H1 (cell line): Measurements from ENCODE around the gene ZNF608. TPM values are rescaled to one million over a fixed set of nuclear protein-coding genes. Genes with fewer than 3 reads are reported as not detected.

Experiments used
- CTCF ChIA-PET: fragments of 300-600 bp; sonication (Branson Sonifier 250); formaldehyde crosslinking; loops from one replicate; lab custom pipeline; 2021; ENCODE audit not compliant: partially characterized antibody; lab: Charles Lee
- POLR2A ChIA-PET: fragments of 300-600 bp; sonication (Branson Sonifier 250); formaldehyde crosslinking; loops from one replicate; lab custom pipeline; 2021; ENCODE audit warnings: inconsistent platforms; ENCODE audit not compliant: partially characterized antibody; lab: Charles Lee
- DNase-seq, 2 experiments: peaks; one replicate each; pipeline versions ENCODE4 v3.0.0 to v3.0.0-alpha.2; 2010 to 2022; ENCODE audit warnings: low spot score in 2 of 2, low read depth in 1 of 2, mixed read lengths in 1 of 2
- FAIRE-seq: peaks from 2 replicates; lab custom pipeline; 2011; peaks lifted over from hg19 to GRCh38; lab: Jason Lieb, UNC
- H2AFZ ChIP-seq: 2 replicates; pipeline ENCODE4 v1.8.1; 2012; ENCODE audit warnings: low read length, inconsistent platforms
- H2AK5ac ChIP-seq: 2 replicates; pipeline ENCODE4 v1.6.1; 2013; ENCODE audit warnings: low read depth, low read length
- H2BK120ac ChIP-seq: replicated peaks from 2 replicates; pipeline ENCODE3; 2013; ENCODE audit warnings: low read depth, low read length, inconsistent platforms
- H2BK12ac ChIP-seq: 2 replicates; pipeline ENCODE4 v1.6.1; 2013; ENCODE audit warnings: low read depth, low read length
- H2BK15ac ChIP-seq: 2 replicates; pipeline ENCODE4 v1.6.1; 2013; ENCODE audit warnings: low read length
- H2BK20ac ChIP-seq: 2 replicates; pipeline ENCODE4 v1.6.1; 2013; ENCODE audit warnings: low read length
- H2BK5ac ChIP-seq: 2 replicates; pipeline ENCODE4 v1.6.1; 2013; ENCODE audit warnings: low read depth, low read length
- H3K14ac ChIP-seq: 2 replicates; pipeline ENCODE4 v1.6.1; 2013; ENCODE audit warnings: inconsistent platforms; ENCODE audit not compliant: insufficient read length
- H3K18ac ChIP-seq: 2 replicates; pipeline ENCODE4 v1.6.1; 2013; ENCODE audit warnings: low read length; ENCODE audit errors: extremely low read depth
- H3K23ac ChIP-seq: 2 replicates; pipeline ENCODE4 v1.6.1; 2013; ENCODE audit warnings: inconsistent platforms; ENCODE audit not compliant: insufficient read length
- H3K23me2 ChIP-seq: 2 replicates; pipeline ENCODE4 v1.6.1; 2013; ENCODE audit warnings: low read depth, low read length
- H3K27ac ChIP-seq: 2 replicates; pipeline ENCODE4 v1.6.1; 2011; ENCODE audit warnings: low read depth, low read length, inconsistent platforms
- H3K27me3 ChIP-seq, 4 experiments: replicated peaks in 1 of 4; 1 replicate in 1 of 4; 2 replicates in 3 of 4; pipeline versions ENCODE4 v1.6.1 to v1.8.1; 2011 to 2013; ENCODE audit warnings: low read length in 3 of 4, mild to moderate bottlenecking in 3 of 4, inconsistent platforms in 2 of 4, mixed read lengths in 2 of 4, moderate library complexity in 1 of 4; ENCODE audit not compliant: control insufficient read depth in 3 of 4, insufficient read depth in 3 of 4; ENCODE audit errors: extremely low read depth in 1 of 4
- H3K36me3 ChIP-seq, 4 experiments: 2 replicates each; pipeline versions ENCODE4 v1.6.1 to v1.8.1; 2011 to 2013; ENCODE audit warnings: mild to moderate bottlenecking in 4 of 4, low read length in 3 of 4, moderate library complexity in 2 of 4, control low read depth in 1 of 4, inconsistent platforms in 1 of 4; ENCODE audit not compliant: insufficient read depth in 4 of 4, control insufficient read depth in 2 of 4
- H3K4ac ChIP-seq: replicated peaks from 2 replicates; pipeline ENCODE3; 2013; ENCODE audit warnings: low read length, low read depth, mixed read lengths, inconsistent platforms; ENCODE audit not compliant: insufficient read length
- H3K4me1 ChIP-seq, 4 experiments: replicated peaks in 1 of 4; 1 replicate in 1 of 4; 2 replicates in 3 of 4; pipeline versions ENCODE4 v1.6.1 to v1.8.1; 2011 to 2013; ENCODE audit warnings: low read length in 3 of 4, inconsistent platforms in 2 of 4, mixed read lengths in 1 of 4; ENCODE audit not compliant: insufficient read depth in 4 of 4, control insufficient read depth in 3 of 4
- H3K4me2 ChIP-seq, 2 experiments: 2 replicates each; pipeline versions ENCODE4 v1.6.1 to v1.8.1; 2011 to 2013; ENCODE audit warnings: low read depth in 2 of 2, low read length in 2 of 2, control low read depth in 1 of 2, inconsistent platforms in 1 of 2, mild to moderate bottlenecking in 1 of 2; ENCODE audit not compliant: insufficient read depth in 1 of 2
- H3K4me3 ChIP-seq, 4 experiments: fragments of 200-600, 300-600 bp in 1 of 4; sonication (generic), shearing (Covaris generic), sonication (Bioruptor Twin) in 1 of 4; 2 replicates each; pipeline versions ENCODE4 v1.5.1 to v1.8.1; 2011 to 2016; ENCODE audit warnings: low read length in 4 of 4, low read depth in 3 of 4, control low read depth in 2 of 4, inconsistent platforms in 2 of 4, mild to moderate bottlenecking in 2 of 4, mixed read lengths in 1 of 4, moderate library complexity in 1 of 4; ENCODE audit not compliant: insufficient read depth in 2 of 4; ENCODE audit errors: extremely low read depth in 1 of 4
- H3K56ac ChIP-seq: replicated peaks from 2 replicates; pipeline ENCODE3; 2013; ENCODE audit warnings: low read depth, mild to moderate bottlenecking, mixed read lengths, low read length, inconsistent platforms; ENCODE audit not compliant: insufficient read length
- H3K79me1 ChIP-seq: 2 replicates; pipeline ENCODE4 v1.6.1; 2013; ENCODE audit warnings: low read depth, low read length, control low read depth
- H3K79me2 ChIP-seq, 2 experiments: 2 replicates each; pipeline versions ENCODE4 v1.6.1 to v1.8.1; 2012 to 2013; ENCODE audit warnings: low read length in 2 of 2, mild to moderate bottlenecking in 2 of 2, inconsistent platforms in 1 of 2; ENCODE audit not compliant: insufficient read depth in 2 of 2, control insufficient read depth in 1 of 2
- H3K9ac ChIP-seq, 4 experiments: replicated peaks in 1 of 4; 1 replicate in 1 of 4; 2 replicates in 3 of 4; pipeline versions ENCODE4 v1.6.1 to v1.8.1; 2011 to 2013; ENCODE audit warnings: low read depth in 3 of 4, low read length in 3 of 4, control low read depth in 2 of 4, mild to moderate bottlenecking in 2 of 4, moderate library complexity in 2 of 4, inconsistent platforms in 1 of 4; ENCODE audit errors: extremely low read depth in 1 of 4
- H3K9me3 ChIP-seq, 2 experiments: 2 replicates each; pipeline versions ENCODE4 v1.6.1 to v1.8.1; 2012 to 2013; ENCODE audit warnings: mild to moderate bottlenecking in 2 of 2, moderate library complexity in 2 of 2, control low read depth in 1 of 2, inconsistent platforms in 1 of 2, low read depth in 1 of 2, low read length in 1 of 2, mixed read lengths in 1 of 2; ENCODE audit not compliant: insufficient read depth in 2 of 2
- H4K20me1 ChIP-seq, 2 experiments: replicated peaks in 1 of 2; 2 replicates each; pipeline versions ENCODE3 to v1.8.1; 2011 to 2013; ENCODE audit warnings: inconsistent platforms in 2 of 2, low read length in 2 of 2, mild to moderate bottlenecking in 1 of 2; ENCODE audit not compliant: insufficient read depth in 2 of 2, control insufficient read depth in 1 of 2
- H4K5ac ChIP-seq: 2 replicates; pipeline ENCODE4 v1.6.1; 2013; ENCODE audit warnings: low read length, low read depth, mixed read lengths, inconsistent platforms; ENCODE audit not compliant: insufficient read length
- H4K8ac ChIP-seq: 2 replicates; pipeline ENCODE4 v1.8.0; 2013; ENCODE audit warnings: mild to moderate bottlenecking, moderate library complexity, low read length, inconsistent platforms; ENCODE audit not compliant: insufficient read depth; ENCODE audit errors: extremely low read depth
- H4K91ac ChIP-seq: replicated peaks from 2 replicates; pipeline ENCODE3; 2013; ENCODE audit warnings: low read length, mixed read lengths, inconsistent platforms; ENCODE audit not compliant: insufficient read length
- ATF2 ChIP-seq: IDR thresholded peaks from 2 replicates; pipeline ENCODE4 v1.6.1; 2012; ENCODE audit warnings: low read length, inconsistent platforms
- EGR1 ChIP-seq: IDR thresholded peaks from 2 replicates; pipeline ENCODE4 v1.6.1; 2011; ENCODE audit warnings: low read depth, low read length, borderline replicate concordance
- FOSL1 ChIP-seq: IDR thresholded peaks from 2 replicates; pipeline ENCODE4 v1.6.1; 2011; ENCODE audit warnings: mild to moderate bottlenecking, low read depth, low read length, moderate library complexity; ENCODE audit not compliant: insufficient read depth
- MAFK ChIP-seq: IDR thresholded peaks from 2 replicates; pipeline ENCODE4 v1.6.1; 2012; ENCODE audit warnings: low read depth, mild to moderate bottlenecking, improper control_type of control experiment, low read length
- MAX ChIP-seq: IDR thresholded peaks from 2 replicates; pipeline ENCODE4 v1.6.1; 2012; ENCODE audit warnings: inconsistent platforms
- NANOG ChIP-seq: IDR thresholded peaks from 2 replicates; pipeline ENCODE4 v1.6.1; 2011; ENCODE audit warnings: low read length, low read depth, mild to moderate bottlenecking, inconsistent platforms; ENCODE audit not compliant: insufficient read depth, poor library complexity, severe bottlenecking
- NRF1 ChIP-seq: IDR thresholded peaks from 2 replicates; pipeline ENCODE4 v1.6.1; 2011; ENCODE audit warnings: mild to moderate bottlenecking, low read depth, low read length, improper control_type of control experiment
- PHF8 ChIP-seq: fragments of 200-600 bp; sonication (generic); conservative IDR thresholded peaks from 2 replicates; pipeline ENCODE4 v1.7.1; 2012; ENCODE audit warnings: low read depth, mild to moderate bottlenecking, inconsistent platforms, low read length, moderate library complexity
- POLR2A ChIP-seq, 2 experiments: IDR thresholded peaks; 1 replicate in 1 of 2; 2 replicates in 1 of 2; pipeline ENCODE4 v1.6.1; 2011; ENCODE audit warnings: low read depth in 2 of 2, low read length in 2 of 2, mild to moderate bottlenecking in 2 of 2; ENCODE audit errors: control extremely low read depth in 1 of 2
- POLR2AphosphoS5 ChIP-seq: IDR thresholded peaks from 2 replicates; pipeline ENCODE4 v1.6.1; 2011; ENCODE audit warnings: low read depth, low read length
- SIX5 ChIP-seq: IDR thresholded peaks from 2 replicates; pipeline ENCODE4 v1.6.1; 2011; ENCODE audit warnings: mild to moderate bottlenecking, low read depth, low read length
- SP1 ChIP-seq: IDR thresholded peaks from 2 replicates; pipeline ENCODE4 v1.6.1; 2011; ENCODE audit warnings: low read depth, low read length
- SUZ12 ChIP-seq: fragments of 200-600 bp; sonication (generic); IDR thresholded peaks from 2 replicates; pipeline ENCODE4 v1.6.1; 2012; ENCODE audit warnings: mild to moderate bottlenecking, inconsistent platforms, low read length, moderate library complexity, mixed read lengths
- TCF12 ChIP-seq: IDR thresholded peaks from 2 replicates; pipeline ENCODE4 v1.6.1; 2011; ENCODE audit warnings: low read depth, mild to moderate bottlenecking, low read length
- WGBS, 2 experiments: shearing (Covaris generic) in 1 of 2; methylation state at CpG; one replicate each; pipeline versions ENCODE4 v1.1.6 to v1.1.7; 2013 to 2015; ENCODE audit warnings: low lambda C conversion rate in 2 of 2, mixed read lengths in 2 of 2, inconsistent platforms in 1 of 2, low coverage in 1 of 2, missing lambda C conversion rate in 1 of 2; ENCODE audit not compliant: insufficient replicate concordance in 2 of 2, insufficient coverage in 1 of 2, insufficient read length in 1 of 2; ENCODE audit errors: extremely low coverage in 1 of 2, missing lambda C conversion rate in 1 of 2; 5-methylcytosine and 5-hydroxymethylcytosine counted together
- polyA plus RNA-seq, 7 experiments: library from polyadenylated mRNA; depleted of rRNA in 3 of 7; stranded (reverse) in 5 of 7; unstranded in 2 of 7; fragments of >200 nt in 5 of 7; fragments of 200-250 nt in 2 of 7; gene quantifications; 1 replicate in 5 of 7; 2 replicates in 1 of 7; 4 replicates in 1 of 7; pipeline versions ENCODE4 v1.2.1 to v1.2.3, GENCODE V29; 2011 to 2013; ENCODE audit warnings: missing spikeins in 2 of 7, mixed read lengths in 2 of 7
- total RNA-seq: library from RNA; stranded (reverse); fragmentation: NEBNext Ultra II Directional; extraction: Animal tissue kit (Norgen Biotek cat#: 25700); gene quantifications from 2 replicates; pipeline ENCODE4 v1.2.1, GENCODE V29; 2021

ZNF608 gene
- total and polyA plus RNA-seq, 2 of the 8 experiments (the other 6 are each of a cell fraction or from before 2014, with no cell fraction given), result 17.2 to 40.8 TPM

- Histone ChIP-seq H3K9me3 (no peaks in the 10 kb centered on the region), H3K4me3 (no peak overlapping the region), H4K8ac (no peak overlapping the region), H3K4ac (no peak overlapping the region), H3K79me1 (no peaks in the 10 kb centered on the region), H2AK5ac (no peak overlapping the region), H3K36me3 (no peaks in the 10 kb centered on the region), H4K91ac (no peak overlapping the region), H3K4me2 (no peak overlapping the region), H3K9ac (no peak overlapping the region), H3K18ac (no peak overlapping the region), H2BK5ac (no peak overlapping the region), H2BK20ac (no peak overlapping the region), H3K27me3 (no peaks in the 10 kb centered on the region), H3K14ac (no peak overlapping the region), H4K20me1 (no peaks in the 10 kb centered on the region), H3K23ac (no peak overlapping the region), H3K27ac (no peak overlapping the region), H3K56ac (no peak overlapping the region), H2AFZ (no peak overlapping the region), H4K5ac (no peak overlapping the region), H2BK15ac (no peak overlapping the region), H2BK120ac (no peak overlapping the region), H3K79me2 (no peaks in the 10 kb centered on the region), H3K4me1 (peaks cover 0 to 15% (median 5%) of the 10 kb centered on the region in 4 experiments; a peak in 5 of 7 replicates), H3K23me2 (no peaks in the 10 kb centered on the region; the same call in 1 of the 2 replicates), H2BK12ac (no peak overlapping the region)
- 89% methylated on average over 3 of the region's 3 CpGs; no CpG with 5 or more reads in 1 of the 2 experiments for WGBS, 2 experiments
- CTCF ChIA-PET, result no interaction called here
- POLR2A ChIA-PET, result no interaction called here
- FAIRE-seq (peak; percentile 36), DNase-seq (no peak)
- no peak for TF ChIP-seq TCF12
- no peak for TF ChIP-seq EGR1
- TF ChIP-seq MAX, result no peak
- TF ChIP-seq SP1, result no peak
- TF ChIP-seq ATF2, result no peak
- TF ChIP-seq SUZ12, result no peak
- TF ChIP-seq PHF8, result no peak
- TF ChIP-seq POLR2A (IDR thresholded peaks at IDR 0.05; ENCODE audit: control extremely low read depth in 1 of 2, low read depth in 2 of 2, low read length in 2 of 2), result no peak
- no peak for TF ChIP-seq NRF1
- no peak for TF ChIP-seq MAFK
- no peak for TF ChIP-seq POLR2AphosphoS5
- TF ChIP-seq SIX5, result no peak
- TF ChIP-seq NANOG, result no peak
- TF ChIP-seq FOSL1, result no peak
Observed at GRCh38 chr5:124755565-124755964, 9.1 kb upstream of the ZNF608 start.
